ENCODE data around the gene RTN4RL2. TPM values are rescaled to one million over a fixed set of nuclear protein-coding genes. Genes with fewer than 3 reads are reported as not detected.

RTN4RL2 gene
- total RNA-seq, 1 experiment from 2014 or later: 15.5 TPM

DNA sequence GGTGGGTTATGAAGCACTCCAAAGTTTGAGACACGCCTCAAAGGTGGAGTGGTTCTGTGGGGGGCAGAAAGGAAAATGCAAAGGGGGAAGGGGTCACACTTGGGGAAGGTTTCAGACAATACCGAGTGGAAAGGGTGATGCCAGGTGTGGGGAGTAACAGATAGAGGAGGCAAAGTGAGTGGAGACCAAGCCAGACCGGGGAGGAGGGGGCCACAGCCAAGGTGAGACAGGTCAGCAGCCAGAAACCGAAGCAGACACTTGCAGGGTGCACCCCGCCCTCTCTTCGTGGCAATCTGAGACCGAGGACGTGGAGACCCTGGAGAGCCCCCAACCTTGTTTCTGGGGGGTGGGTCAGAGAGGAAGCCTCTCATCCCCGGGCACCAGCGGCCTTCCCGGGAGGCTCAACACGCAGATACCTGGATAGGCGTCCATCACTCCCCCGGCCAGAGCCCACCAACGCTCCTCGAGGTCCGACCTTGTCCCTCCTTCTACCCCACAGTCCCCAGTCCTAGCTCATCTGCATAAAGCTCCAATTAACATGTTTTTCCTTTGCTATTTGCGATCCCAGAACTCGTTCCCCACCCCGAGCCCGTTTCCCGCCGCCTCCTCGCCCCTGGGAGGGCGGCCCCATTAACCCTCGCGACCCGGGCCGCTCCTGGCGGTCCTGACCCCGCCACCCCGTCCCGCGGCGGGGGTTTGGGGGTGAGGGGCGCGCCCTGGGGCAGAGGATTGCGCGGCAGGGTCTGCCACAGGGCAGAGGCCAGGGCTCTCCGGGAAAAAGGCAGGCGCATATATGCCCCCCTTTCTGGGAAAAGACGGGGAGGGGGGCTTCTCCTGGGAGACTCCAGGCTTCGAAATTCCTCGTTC, 21.8 kb downstream of the RTN4RL2 start:
- peak overlapping the region; percentile 72 for H3K4me3 Mint-ChIP-seq
- H3K27ac Mint-ChIP-seq: no peak overlapping the region
- POLR2A ChIA-PET: interaction anchor here (0.5 to 2.3 kb wide), 6 partner anchors 8 to 317 kb away, joined by 3 to 12 read pairs (median 4); no protein-coding TSS in a partner anchor
- H3K4me1 Mint-ChIP-seq: peaks cover 48% of the 10 kb centered on the region
- H3K9me3 Mint-ChIP-seq: no peaks in the 10 kb centered on the region
- H3K36me3 Mint-ChIP-seq: peaks cover 9% of the 10 kb centered on the region; the same call in 1 of the 2 replicates
- TF ChIP-seq GRHL2 (CRISPR knock-in tag; IDR thresholded peaks at IDR 0.05; ENCODE audit: insufficient replicate concordance, severe bottlenecking) (no peak), NFE2L1 (CRISPR knock-in tag; IDR thresholded peaks at IDR 0.05) (no peak), ZNF671 (CRISPR knock-in tag; IDR thresholded peaks at IDR 0.05) (no peak), CREM (CRISPR knock-in tag; IDR thresholded peaks at IDR 0.05) (no peak), SP1 (CRISPR knock-in tag; conservative IDR thresholded peaks at IDR 0.05) (no peak)
- TF ChIP-seq, protein P1, sequence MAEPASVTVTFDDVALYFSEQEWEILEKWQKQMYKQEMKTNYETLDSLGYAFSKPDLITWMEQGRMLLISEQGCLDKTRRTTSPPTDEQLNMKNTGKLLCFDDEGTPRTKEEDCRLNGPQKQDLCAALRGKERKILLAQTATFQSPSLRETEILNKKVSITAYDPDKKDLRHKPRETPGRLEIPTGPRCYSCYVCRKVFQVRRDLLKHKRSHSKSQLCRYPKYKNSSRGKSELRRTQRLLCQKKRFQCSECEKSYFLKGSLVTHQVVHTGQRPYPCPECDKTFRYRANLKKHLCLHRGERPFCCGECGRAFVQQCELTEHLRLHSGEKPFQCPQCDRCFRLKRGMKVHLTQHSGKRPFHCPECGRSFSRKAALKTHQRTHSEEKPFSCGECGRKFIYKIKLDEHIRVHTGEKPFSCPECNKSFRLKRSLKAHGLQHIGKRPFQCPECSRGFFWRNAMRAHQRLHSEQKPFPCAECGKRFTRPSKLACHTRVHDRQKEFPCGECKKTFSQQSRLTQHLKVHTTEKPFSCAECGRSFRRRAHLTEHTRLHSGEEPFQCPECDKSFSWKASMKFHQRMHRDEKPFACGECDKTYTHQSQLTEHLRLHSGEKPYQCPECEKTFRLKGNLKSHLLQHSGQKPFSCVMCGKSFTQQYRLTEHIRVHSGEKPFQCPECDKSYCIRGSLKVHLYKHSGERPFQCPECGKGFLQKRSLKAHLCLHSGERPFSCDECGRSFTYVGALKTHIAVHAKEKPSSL (CRISPR knock-in tag; conservative IDR thresholded peaks at IDR 0.05): no peak
- TF ChIP-seq, protein P2, sequence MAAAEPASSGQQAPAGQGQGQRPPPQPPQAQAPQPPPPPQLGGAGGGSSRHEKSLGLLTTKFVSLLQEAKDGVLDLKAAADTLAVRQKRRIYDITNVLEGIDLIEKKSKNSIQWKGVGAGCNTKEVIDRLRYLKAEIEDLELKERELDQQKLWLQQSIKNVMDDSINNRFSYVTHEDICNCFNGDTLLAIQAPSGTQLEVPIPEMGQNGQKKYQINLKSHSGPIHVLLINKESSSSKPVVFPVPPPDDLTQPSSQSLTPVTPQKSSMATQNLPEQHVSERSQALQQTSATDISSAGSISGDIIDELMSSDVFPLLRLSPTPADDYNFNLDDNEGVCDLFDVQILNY (CRISPR knock-in tag; IDR thresholded peaks at IDR 0.05): peak; percentile 5; the same call in 1 of the 2 replicates
- TF ChIP-seq, protein P3, sequence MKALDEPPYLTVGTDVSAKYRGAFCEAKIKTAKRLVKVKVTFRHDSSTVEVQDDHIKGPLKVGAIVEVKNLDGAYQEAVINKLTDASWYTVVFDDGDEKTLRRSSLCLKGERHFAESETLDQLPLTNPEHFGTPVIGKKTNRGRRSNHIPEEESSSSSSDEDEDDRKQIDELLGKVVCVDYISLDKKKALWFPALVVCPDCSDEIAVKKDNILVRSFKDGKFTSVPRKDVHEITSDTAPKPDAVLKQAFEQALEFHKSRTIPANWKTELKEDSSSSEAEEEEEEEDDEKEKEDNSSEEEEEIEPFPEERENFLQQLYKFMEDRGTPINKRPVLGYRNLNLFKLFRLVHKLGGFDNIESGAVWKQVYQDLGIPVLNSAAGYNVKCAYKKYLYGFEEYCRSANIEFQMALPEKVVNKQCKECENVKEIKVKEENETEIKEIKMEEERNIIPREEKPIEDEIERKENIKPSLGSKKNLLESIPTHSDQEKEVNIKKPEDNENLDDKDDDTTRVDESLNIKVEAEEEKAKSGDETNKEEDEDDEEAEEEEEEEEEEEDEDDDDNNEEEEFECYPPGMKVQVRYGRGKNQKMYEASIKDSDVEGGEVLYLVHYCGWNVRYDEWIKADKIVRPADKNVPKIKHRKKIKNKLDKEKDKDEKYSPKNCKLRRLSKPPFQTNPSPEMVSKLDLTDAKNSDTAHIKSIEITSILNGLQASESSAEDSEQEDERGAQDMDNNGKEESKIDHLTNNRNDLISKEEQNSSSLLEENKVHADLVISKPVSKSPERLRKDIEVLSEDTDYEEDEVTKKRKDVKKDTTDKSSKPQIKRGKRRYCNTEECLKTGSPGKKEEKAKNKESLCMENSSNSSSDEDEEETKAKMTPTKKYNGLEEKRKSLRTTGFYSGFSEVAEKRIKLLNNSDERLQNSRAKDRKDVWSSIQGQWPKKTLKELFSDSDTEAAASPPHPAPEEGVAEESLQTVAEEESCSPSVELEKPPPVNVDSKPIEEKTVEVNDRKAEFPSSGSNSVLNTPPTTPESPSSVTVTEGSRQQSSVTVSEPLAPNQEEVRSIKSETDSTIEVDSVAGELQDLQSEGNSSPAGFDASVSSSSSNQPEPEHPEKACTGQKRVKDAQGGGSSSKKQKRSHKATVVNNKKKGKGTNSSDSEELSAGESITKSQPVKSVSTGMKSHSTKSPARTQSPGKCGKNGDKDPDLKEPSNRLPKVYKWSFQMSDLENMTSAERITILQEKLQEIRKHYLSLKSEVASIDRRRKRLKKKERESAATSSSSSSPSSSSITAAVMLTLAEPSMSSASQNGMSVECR (CRISPR knock-in tag; IDR thresholded peaks at IDR 0.05; ENCODE audit: borderline replicate concordance): no peak
- peaks cover 60% of the 10 kb centered on the region for H3K27me3 Mint-ChIP-seq (ENCODE audit: low read depth)
- DNase-seq (ENCODE audit: low spot score): no peak
- peak; percentile 5 for ATAC-seq
- CTCF ChIA-PET: interaction anchor here (0.5 to 9.7 kb wide), 25 partner anchors 8 to 170 kb away, joined by 3 to 260 read pairs (median 4); partner anchors contain the start of genes P2RX3, RTN4RL2 and SLC43A1

DNA sequence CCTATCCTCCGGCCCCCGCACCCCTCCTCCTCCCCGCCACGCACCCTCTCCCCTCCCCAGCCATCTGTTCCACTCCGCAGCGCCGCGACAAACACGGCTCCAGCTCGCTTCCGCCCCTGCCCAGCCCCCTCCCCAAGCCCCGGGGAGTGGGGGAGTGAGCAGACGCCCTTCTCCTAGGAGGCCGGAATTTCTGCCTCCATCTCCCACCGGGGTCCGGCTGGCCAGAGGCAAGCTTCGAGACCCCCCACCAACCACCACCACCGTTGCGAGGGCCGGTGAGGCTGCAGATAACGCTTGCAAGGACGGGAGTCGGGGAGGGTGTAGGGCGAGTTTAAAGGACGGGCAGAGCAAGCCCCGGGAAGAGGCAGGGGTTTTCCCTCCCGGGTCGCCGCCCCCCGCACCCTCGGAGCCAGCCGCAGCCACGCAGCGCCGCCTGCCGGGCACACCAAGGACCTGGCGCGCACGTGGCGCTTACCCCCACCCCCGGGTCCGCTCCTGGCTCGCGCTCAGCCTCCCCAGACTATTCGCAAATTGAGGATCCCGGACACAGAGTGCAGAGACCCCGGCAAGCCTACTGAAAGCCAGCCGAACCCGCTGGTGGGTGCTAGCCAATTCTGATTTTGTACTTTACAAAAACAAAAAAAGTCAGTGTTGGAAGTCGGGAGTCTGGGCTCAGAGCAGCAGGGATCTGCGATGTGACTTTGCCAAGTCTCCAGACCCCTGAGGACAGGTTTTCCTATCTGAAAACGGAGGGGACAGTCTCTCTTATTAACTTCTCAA, 22.6 kb downstream of the RTN4RL2 start:
- Mint-ChIP-seq H3K4me1 (peaks cover 40% of the 10 kb centered on the region), H3K27me3 (ENCODE audit: low read depth) (peaks cover 51% of the 10 kb centered on the region), H3K4me3 (peak overlapping the region; percentile 72), H3K9me3 (no peaks in the 10 kb centered on the region), H3K36me3 (peaks cover 17% of the 10 kb centered on the region; the same call in 1 of the 2 replicates), H3K27ac (no peak overlapping the region)
- ChIA-PET POLR2A (interaction anchor here (0.5 to 2.3 kb wide), 5 partner anchors 9 to 281 kb away, joined by 3 to 12 read pairs (median 5); no protein-coding TSS in a partner anchor), CTCF (interaction anchor here (0.5 to 9.7 kb wide), 27 partner anchors 8 to 171 kb away, joined by 3 to 260 read pairs (median 4); partner anchors contain the start of genes P2RX3, RTN4RL2 and SLC43A1)
- peak; percentile 53 for ATAC-seq
- DNase-seq (ENCODE audit: low spot score): peak; percentile 78
- no peak for TF ChIP-seq JUN (CRISPR knock-in tag; IDR thresholded peaks at IDR 0.05)
- TF ChIP-seq, protein P4, sequence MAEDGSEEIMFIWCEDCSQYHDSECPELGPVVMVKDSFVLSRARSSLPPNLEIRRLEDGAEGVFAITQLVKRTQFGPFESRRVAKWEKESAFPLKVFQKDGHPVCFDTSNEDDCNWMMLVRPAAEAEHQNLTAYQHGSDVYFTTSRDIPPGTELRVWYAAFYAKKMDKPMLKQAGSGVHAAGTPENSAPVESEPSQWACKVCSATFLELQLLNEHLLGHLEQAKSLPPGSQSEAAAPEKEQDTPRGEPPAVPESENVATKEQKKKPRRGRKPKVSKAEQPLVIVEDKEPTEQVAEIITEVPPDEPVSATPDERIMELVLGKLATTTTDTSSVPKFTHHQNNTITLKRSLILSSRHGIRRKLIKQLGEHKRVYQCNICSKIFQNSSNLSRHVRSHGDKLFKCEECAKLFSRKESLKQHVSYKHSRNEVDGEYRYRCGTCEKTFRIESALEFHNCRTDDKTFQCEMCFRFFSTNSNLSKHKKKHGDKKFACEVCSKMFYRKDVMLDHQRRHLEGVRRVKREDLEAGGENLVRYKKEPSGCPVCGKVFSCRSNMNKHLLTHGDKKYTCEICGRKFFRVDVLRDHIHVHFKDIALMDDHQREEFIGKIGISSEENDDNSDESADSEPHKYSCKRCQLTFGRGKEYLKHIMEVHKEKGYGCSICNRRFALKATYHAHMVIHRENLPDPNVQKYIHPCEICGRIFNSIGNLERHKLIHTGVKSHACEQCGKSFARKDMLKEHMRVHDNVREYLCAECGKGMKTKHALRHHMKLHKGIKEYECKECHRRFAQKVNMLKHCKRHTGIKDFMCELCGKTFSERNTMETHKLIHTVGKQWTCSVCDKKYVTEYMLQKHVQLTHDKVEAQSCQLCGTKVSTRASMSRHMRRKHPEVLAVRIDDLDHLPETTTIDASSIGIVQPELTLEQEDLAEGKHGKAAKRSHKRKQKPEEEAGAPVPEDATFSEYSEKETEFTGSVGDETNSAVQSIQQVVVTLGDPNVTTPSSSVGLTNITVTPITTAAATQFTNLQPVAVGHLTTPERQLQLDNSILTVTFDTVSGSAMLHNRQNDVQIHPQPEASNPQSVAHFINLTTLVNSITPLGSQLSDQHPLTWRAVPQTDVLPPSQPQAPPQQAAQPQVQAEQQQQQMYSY (CRISPR knock-in tag; IDR thresholded peaks at IDR 0.05): no peak
- TF ChIP-seq, protein P5, sequence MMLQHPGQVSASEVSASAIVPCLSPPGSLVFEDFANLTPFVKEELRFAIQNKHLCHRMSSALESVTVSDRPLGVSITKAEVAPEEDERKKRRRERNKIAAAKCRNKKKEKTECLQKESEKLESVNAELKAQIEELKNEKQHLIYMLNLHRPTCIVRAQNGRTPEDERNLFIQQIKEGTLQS (CRISPR knock-in tag; conservative IDR thresholded peaks at IDR 0.05): no peak
- TF ChIP-seq, protein P6, sequence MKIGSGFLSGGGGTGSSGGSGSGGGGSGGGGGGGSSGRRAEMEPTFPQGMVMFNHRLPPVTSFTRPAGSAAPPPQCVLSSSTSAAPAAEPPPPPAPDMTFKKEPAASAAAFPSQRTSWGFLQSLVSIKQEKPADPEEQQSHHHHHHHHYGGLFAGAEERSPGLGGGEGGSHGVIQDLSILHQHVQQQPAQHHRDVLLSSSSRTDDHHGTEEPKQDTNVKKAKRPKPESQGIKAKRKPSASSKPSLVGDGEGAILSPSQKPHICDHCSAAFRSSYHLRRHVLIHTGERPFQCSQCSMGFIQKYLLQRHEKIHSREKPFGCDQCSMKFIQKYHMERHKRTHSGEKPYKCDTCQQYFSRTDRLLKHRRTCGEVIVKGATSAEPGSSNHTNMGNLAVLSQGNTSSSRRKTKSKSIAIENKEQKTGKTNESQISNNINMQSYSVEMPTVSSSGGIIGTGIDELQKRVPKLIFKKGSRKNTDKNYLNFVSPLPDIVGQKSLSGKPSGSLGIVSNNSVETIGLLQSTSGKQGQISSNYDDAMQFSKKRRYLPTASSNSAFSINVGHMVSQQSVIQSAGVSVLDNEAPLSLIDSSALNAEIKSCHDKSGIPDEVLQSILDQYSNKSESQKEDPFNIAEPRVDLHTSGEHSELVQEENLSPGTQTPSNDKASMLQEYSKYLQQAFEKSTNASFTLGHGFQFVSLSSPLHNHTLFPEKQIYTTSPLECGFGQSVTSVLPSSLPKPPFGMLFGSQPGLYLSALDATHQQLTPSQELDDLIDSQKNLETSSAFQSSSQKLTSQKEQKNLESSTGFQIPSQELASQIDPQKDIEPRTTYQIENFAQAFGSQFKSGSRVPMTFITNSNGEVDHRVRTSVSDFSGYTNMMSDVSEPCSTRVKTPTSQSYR (CRISPR knock-in tag; IDR thresholded peaks at IDR 0.05): peak; percentile 76
- no peak for TF ChIP-seq ATF1 (CRISPR knock-in tag; IDR thresholded peaks at IDR 0.05)
- no peak for TF ChIP-seq MXD4 (CRISPR knock-in tag; IDR thresholded peaks at IDR 0.05; ENCODE audit: borderline replicate concordance)

Data from WTC11 (cell line).